ENCODE results near the gene SH3D21.

- TF ChIP-seq POLR2A (IDR thresholded peaks at IDR 0.05): no peak
- no peak for TF ChIP-seq CTCF (IDR thresholded peaks at IDR 0.05)
These were observed 60.9 kb downstream of the SH3D21 start for GRCh38 chr1:36367066-36367465.
